ENCODE data around the gene WDR5B. TPM values are rescaled to one million over a fixed set of nuclear protein-coding genes. Genes with fewer than 3 reads are reported as not detected.

The WDR5B gene
- total and polyA plus RNA-seq, 10 of the 15 experiments (the other 5 are each of a cell fraction or from before 2014, with no cell fraction given) = 1.7 to 7.9 (median 3.3) TPM

- peak; percentile 59 for ATAC-seq
- CTCF ChIA-PET = interaction anchor here (0.6 to 6.3 kb wide), 54 partner anchors 9 to 650 kb away, joined by 3 to 72 read pairs (median 4); partner anchors contain the start of genes FAM162A, KPNA1, MIX23 and PARP14
- FAIRE-seq = peak; percentile 82
- Histone ChIP-seq H3K4me2 (ENCODE audit: control insufficient read depth, insufficient read depth) (no peak overlapping the region), H3K27ac (ENCODE audit: control insufficient read depth, insufficient read depth) (no peak overlapping the region), H3K9me3 (replicated peaks; ENCODE audit: control insufficient read depth, insufficient read depth, low read length) (no peaks in the 10 kb centered on the region), H3K4me3 (no peak overlapping the region), H3K9ac (ENCODE audit: control insufficient read depth, insufficient read depth, low read length) (no peak overlapping the region), H3K36me3 (ENCODE audit: control insufficient read depth in 2 of 2, insufficient read depth in 2 of 2, low read length in 1 of 2) (peaks cover 2 to 6% of the 10 kb centered on the region in 2 experiments; a peak in 2 of 4 replicates), H2AFZ (ENCODE audit: control insufficient read depth, low read depth, low read length) (no peak overlapping the region), H3K4me1 (ENCODE audit: control insufficient read depth, insufficient read depth, low read length) (no peaks in the 10 kb centered on the region; the same call in 1 of the 2 replicates), H4K20me1 (ENCODE audit: control insufficient read depth, insufficient read depth) (no peaks in the 10 kb centered on the region), H3K27me3 (replicated peaks in 1 of 2; ENCODE audit: control insufficient read depth in 2 of 2, insufficient read depth in 2 of 2, low read length in 1 of 2) (no peaks in the 10 kb centered on the region), H3K79me2 (ENCODE audit: control insufficient read depth, insufficient read depth, low read length) (peaks cover 27% of the 10 kb centered on the region)
- intact Hi-C loops (cut with micrococcal nuclease; ENCODE audit: unreplicated experiment) (loop anchor here (1.0 to 10.0 kb wide), 3 partner anchors 142 to 632 kb away; partner anchors contain the start of gene SEMA5B), in situ Hi-C loops (cut with MboI) (no loop called here)
- TF ChIP-seq IKZF1 (conservative IDR thresholded peaks at IDR 0.05) = 0 out of 2 replicates have a peak, but pooled peaks have one; percentile 30
- TF ChIP-seq ZNF24 (IDR thresholded peaks at IDR 0.05) = 0 out of 2 replicates have a peak, but pooled peaks have one; percentile 35
- peak; percentile 88 for TF ChIP-seq RAD21 (IDR thresholded peaks at IDR 0.05; ENCODE audit: insufficient read depth, low read depth, low read length)
- no peak for TF ChIP-seq NKRF (conservative IDR thresholded peaks at IDR 0.05)
- TF ChIP-seq IKZF2 (IDR thresholded peaks at IDR 0.05) = peak; percentile 34 to 65; a peak in 2 of 4 replicates
- peak; percentile 52 to 77 (median 75); a peak in 5 of 6 replicates for TF ChIP-seq CTCF (IDR thresholded peaks at IDR 0.05 in 2 of 3, conservative IDR thresholded peaks at IDR 0.05 in 1 of 3; ENCODE audit: control insufficient read depth in 2 of 3, extremely low read depth in 1 of 3, insufficient read depth in 1 of 3, low read depth in 3 of 3, low read length in 3 of 3)
- TF ChIP-seq SMARCA5 (IDR thresholded peaks at IDR 0.05) = 0 out of 2 replicates have a peak, but pooled peaks have one; percentile 73
- peak; percentile 43; the same call in 1 of the 2 replicates for TF ChIP-seq SMC3 (IDR thresholded peaks at IDR 0.05; ENCODE audit: borderline replicate concordance, low read length)
- 0 out of 2 replicates have a peak, but pooled peaks have one; percentile 27 for TF ChIP-seq RB1 (IDR thresholded peaks at IDR 0.05; ENCODE audit: borderline replicate concordance)
- no peak for TF ChIP-seq TAF1 (IDR thresholded peaks at IDR 0.05; ENCODE audit: borderline replicate concordance, low read depth, low read length)
- POLR2A ChIA-PET = interaction anchor here (1.0 to 1.7 kb wide), 5 partner anchors 9 to 287 kb away, joined by 3 to 11 read pairs (median 4); partner anchors contain the start of genes FAM162A, MIX23, PARP14 and WDR5B
- SMC1A ChIA-PET (ENCODE audit: uncharacterized antibody, unreplicated experiment) = interaction anchor here (0.6 to 6.7 kb wide), 31 partner anchors 9 to 1165 kb away, joined by 3 to 70 read pairs (median 4); partner anchors contain the start of genes FAM162A and WDR5B
- no TSS peak for BruUV-seq (replicated peaks)
- WGBS (ENCODE audit: insufficient coverage, insufficient replicate concordance, low lambda C conversion rate, missing lambda C conversion rate) = 0% methylated on average over 2 of the region's 2 CpGs
- DNase-seq (ENCODE audit: low read depth, low spot score) = no peak
- RAD21 ChIA-PET (ENCODE audit: unreplicated experiment) = interaction anchor here (0.6 to 3.2 kb wide), 20 partner anchors 9 to 322 kb away, joined by 3 to 22 read pairs (median 4); partner anchors contain the start of genes FAM162A and WDR5B
Observed at GRCh38 chr3:122392868-122393844, 22.7 kb downstream of the WDR5B start.

Measured in GM12878 (cell line).